HepG2 (cell line): ENCODE results near the gene GPR32. TPM values are rescaled to one million over a fixed set of nuclear protein-coding genes. Genes with fewer than 3 reads are reported as not detected.
A peak's percentile ranks its signal among the peaks of the same experiment; 100 is the strongest.

Experiments used
- ATAC-seq: fragments of 200-7000 bp; cut with Tn5 transposase; 3 replicates; pipeline ENCODE4 v1.9.1; 2020; ENCODE audit warnings: mild to moderate bottlenecking, moderate library complexity
- BruUV-seq: library from RNA; stranded (reverse); fragments of 400-500 nt; replicated peaks from 2 replicates; lab custom pipeline; 2021; lab: Mats Ljungman, UMichigan
- CTCF ChIA-PET: fragments of 300-600 bp; formaldehyde crosslinking; extraction: SDS; loops from one replicate; lab custom pipeline; 2021; ENCODE audit warnings: low total read pairs, inconsistent platforms, low intra/inter-chr PET ratio; lab: Yijun Ruan, JAX
- POLR2A ChIA-PET: fragments of 350-600 bp; sonication (Branson Sonifier 250); formaldehyde crosslinking; loops from one replicate; lab custom pipeline; 2020; ENCODE audit warnings: antibody characterized with exemption, inconsistent platforms; lab: Yijun Ruan, JAX
- DNase-seq: peaks from one replicate; pipeline ENCODE4 v3.0.0-alpha.2; 2015; ENCODE audit warnings: low spot score
- FAIRE-seq: peaks from 3 replicates; lab custom pipeline; 2011; peaks lifted over from hg19 to GRCh38; lab: Jason Lieb, UNC
- H2AFZ ChIP-seq: one replicate; pipeline ENCODE4 v1.6.1; 2011; ENCODE audit warnings: low read length, inconsistent platforms
- H3K27ac ChIP-seq: fragments of 300-600 bp; 3 replicates; pipeline ENCODE4 v1.8.0; 2011; ENCODE audit warnings: mixed run types, mild to moderate bottlenecking, mixed read lengths, low read length, inconsistent platforms; ENCODE audit not compliant: insufficient read depth; ENCODE audit errors: extremely low read length
- H3K27me3 ChIP-seq, 2 experiments: fragments of 200-600 bp in 1 of 2; 2 replicates in 1 of 2; 3 replicates in 1 of 2; pipeline versions ENCODE4 v1.6.0 to v1.8.0; 2011; ENCODE audit warnings: low read length in 2 of 2, mild to moderate bottlenecking in 2 of 2, moderate library complexity in 2 of 2, inconsistent platforms in 1 of 2; ENCODE audit not compliant: insufficient read depth in 2 of 2, control insufficient read depth in 1 of 2
- H3K36me3 ChIP-seq, 2 experiments: fragments of 200-600 bp in 1 of 2; replicated peaks in 1 of 2; 2 replicates in 1 of 2; 3 replicates in 1 of 2; pipeline versions ENCODE4 v1.5.1 to v1.8.0; 2011; ENCODE audit warnings: low read length in 2 of 2, inconsistent platforms in 1 of 2; ENCODE audit not compliant: insufficient read depth in 2 of 2, control insufficient read depth in 1 of 2
- H3K4me1 ChIP-seq: 2 replicates; pipeline ENCODE4 v1.5.1; 2012; ENCODE audit warnings: low read length, inconsistent platforms; ENCODE audit not compliant: insufficient read depth
- H3K4me2 ChIP-seq: 2 replicates; pipeline ENCODE4 v1.6.0; 2011; ENCODE audit warnings: low read depth, low read length, inconsistent platforms
- H3K4me3 ChIP-seq, 3 experiments: fragments of 200-600 bp in 1 of 3; sonication (generic), shearing (Covaris generic) in 1 of 3; replicated peaks in 1 of 3; 2 replicates each; pipeline ENCODE4 v1.5.1; 2011 to 2016; ENCODE audit warnings: low read length in 3 of 3, inconsistent platforms in 2 of 3, low read depth in 2 of 3, mild to moderate bottlenecking in 2 of 3, control low read depth in 1 of 3, mixed read lengths in 1 of 3; ENCODE audit not compliant: insufficient read depth in 1 of 3
- H3K79me2 ChIP-seq: one replicate; pipeline ENCODE4 v1.6.1; 2011; ENCODE audit warnings: low read length, inconsistent platforms; ENCODE audit not compliant: insufficient read depth
- H3K9ac ChIP-seq: 2 replicates; pipeline ENCODE4 v1.6.0; 2011; ENCODE audit warnings: mild to moderate bottlenecking, low read depth, low read length, inconsistent platforms; ENCODE audit not compliant: insufficient read depth
- H3K9me3 ChIP-seq: 2 replicates; pipeline ENCODE4 v1.5.1; 2012; ENCODE audit warnings: mild to moderate bottlenecking, low read length
- H4K20me1 ChIP-seq: 2 replicates; pipeline ENCODE4 v1.6.0; 2011; ENCODE audit warnings: inconsistent platforms, mild to moderate bottlenecking, low read length, moderate library complexity; ENCODE audit not compliant: insufficient read depth
- AGO2 ChIP-seq: fragments of 200-400 bp; formaldehyde crosslinking; optimal IDR thresholded peaks from 2 replicates; pipeline ENCODE3; 2017; ENCODE audit warnings: mild to moderate bottlenecking, low read depth, low read length, moderate library complexity
- HNF4G ChIP-seq, 2 experiments: sonication (generic) in 1 of 2; formaldehyde crosslinking in 1 of 2; IDR thresholded peaks; 2 replicates each; pipeline versions ENCODE4 v1.4.0 to v1.6.1; 2011 to 2020; ENCODE audit warnings: borderline replicate concordance in 2 of 2, low read depth in 2 of 2, mild to moderate bottlenecking in 2 of 2, low read length in 1 of 2, missing genetic modification reagents in 1 of 2, moderate library complexity in 1 of 2
- HNRNPL ChIP-seq: fragments of 200-400 bp; formaldehyde crosslinking; IDR thresholded peaks from 2 replicates; pipeline ENCODE4 v1.6.1; 2017; ENCODE audit warnings: mild to moderate bottlenecking, low read depth, low read length
- POLR2A ChIP-seq, 2 experiments: IDR thresholded peaks; 2 replicates each; pipeline ENCODE4 v1.6.1; 2011; ENCODE audit warnings: low read depth in 2 of 2, low read length in 2 of 2, mild to moderate bottlenecking in 1 of 2, moderate library complexity in 1 of 2; ENCODE audit not compliant: insufficient read depth in 1 of 2
- POLR2G ChIP-seq: fragments of 200-400 bp; formaldehyde crosslinking; IDR thresholded peaks from 2 replicates; pipeline ENCODE4 v1.6.1; 2018; ENCODE audit warnings: mild to moderate bottlenecking, low read depth, low read length, moderate library complexity
- RBFOX2 ChIP-seq: fragments of 200-400 bp; formaldehyde crosslinking; IDR thresholded peaks from 2 replicates; pipeline ENCODE4 v1.6.1; 2017; ENCODE audit warnings: low read depth, mild to moderate bottlenecking, low read length
- RORA ChIP-seq: sonication (generic); formaldehyde crosslinking; IDR thresholded peaks from 2 replicates; pipeline ENCODE4 v1.5.0; 2020; ENCODE audit warnings: mild to moderate bottlenecking, missing genetic modification reagents, moderate library complexity
- SNAI1 ChIP-seq: sonication (generic); formaldehyde crosslinking; IDR thresholded peaks from 2 replicates; pipeline ENCODE4 v1.5.0; 2020; ENCODE audit warnings: mild to moderate bottlenecking, missing genetic modification reagents, borderline replicate concordance
- WGBS: methylation state at CpG from one replicate; pipeline ENCODE4 v1.1.6; 2017; ENCODE audit warnings: low lambda C conversion rate; 5-methylcytosine and 5-hydroxymethylcytosine counted together
- in situ Hi-C: cut with HindIII; loops from 2 replicates; pipeline ENCODE4 v1.10.0; 2017; ENCODE audit warnings: low pct_unique_long_range_greater_than_20kb; ENCODE audit not compliant: extremely low pct_ligation_motif_present
- intact Hi-C: fragments of 100-400 bp; cut with micrococcal nuclease; formaldehyde crosslinking; loops from one replicate; pipeline ENCODE4 v1.10.0; 2022; ENCODE audit not compliant: unreplicated experiment
- polyA plus RNA-seq, 8 experiments: library from polyadenylated mRNA; depleted of rRNA in 3 of 8; stranded (reverse) in 7 of 8; unstranded in 1 of 8; fragments of >200 nt; fragmentation: Illumina TruSeq in 4 of 8; extraction: Trizol in 4 of 8; gene quantifications; 2 replicates each; pipeline versions ENCODE4 v1.2.1 to v1.2.3, GENCODE V29; 2011 to 2016; ENCODE audit warnings: low read depth in 4 of 8, missing spikeins in 1 of 8, mixed read lengths in 1 of 8; ENCODE audit not compliant: insufficient read depth in 1 of 8
- total RNA-seq, 5 experiments: library from RNA; depleted of rRNA; stranded (reverse); fragments of >200 nt; fragmentation: Illumina TruSeq; extraction: Trizol; gene quantifications; 2 replicates each; pipeline ENCODE4 v1.2.3, GENCODE V29; 2016; ENCODE audit warnings: low read depth in 1 of 5
- TF ChIP-seq, protein P1 (sequence below): sonication (generic); formaldehyde crosslinking; IDR thresholded peaks from 2 replicates; pipeline ENCODE4 v1.4.0; 2020; ENCODE audit warnings: missing genetic modification reagents
- TF ChIP-seq, protein P2 (sequence below): sonication (generic); formaldehyde crosslinking; IDR thresholded peaks from 2 replicates; pipeline ENCODE4 v1.5.0; 2020; ENCODE audit warnings: mild to moderate bottlenecking, missing genetic modification reagents, moderate library complexity
- TF ChIP-seq, protein P3 (sequence below): sonication (generic); formaldehyde crosslinking; IDR thresholded peaks from 2 replicates; pipeline ENCODE4 v1.4.0; 2020; ENCODE audit warnings: missing genetic modification reagents
- TF ChIP-seq, protein P4 (sequence below): sonication (generic); formaldehyde crosslinking; IDR thresholded peaks from 2 replicates; pipeline ENCODE4 v1.5.0; 2020; ENCODE audit warnings: mild to moderate bottlenecking, missing genetic modification reagents, borderline replicate concordance
- TF ChIP-seq, protein P5 (sequence below): sonication (generic); formaldehyde crosslinking; IDR thresholded peaks from 2 replicates; pipeline ENCODE4 v1.4.0; 2020; ENCODE audit warnings: missing genetic modification reagents

Gene GPR32
- total and polyA plus RNA-seq, 2 of the 13 experiments (the other 11 are each of a cell fraction or from before 2014, with no cell fraction given) = not detected

DNA sequence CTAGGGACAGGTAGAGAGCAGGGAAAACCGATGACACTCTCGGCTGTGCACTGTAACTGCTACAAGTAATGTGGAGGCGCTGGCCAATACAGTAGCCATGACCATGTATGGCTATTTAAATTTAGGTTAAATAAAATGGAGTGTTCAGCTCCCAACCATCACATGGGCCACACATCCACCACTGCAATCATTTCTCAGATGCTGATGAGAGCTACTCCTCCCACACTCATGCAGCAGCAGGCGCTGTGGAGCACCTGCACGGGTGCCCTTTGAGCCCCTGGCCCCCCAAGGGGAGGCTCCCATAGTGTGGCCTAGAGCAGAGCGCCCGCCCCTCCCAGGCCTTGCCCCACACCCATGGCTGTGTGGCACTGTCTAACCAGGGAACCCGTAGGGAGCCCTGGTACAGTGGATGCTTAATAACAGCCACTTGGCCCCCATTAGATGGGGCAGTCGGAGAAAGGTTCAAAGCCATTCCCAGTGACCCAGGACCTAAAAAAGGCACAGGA, 25.9 kb downstream of the GPR32 start:
- Histone ChIP-seq H3K4me1 (peaks cover 27% of the 10 kb centered on the region), H3K27me3 (no peaks in the 10 kb centered on the region; a peak in 1 of 5 replicates), H4K20me1 (peaks cover 38% of the 10 kb centered on the region), H3K36me3 (peaks cover 23 to 36% of the 10 kb centered on the region in 2 experiments), H2AFZ (no peak overlapping the region), H3K27ac (no peak overlapping the region), H3K4me2 (no peak overlapping the region), H3K9ac (no peak overlapping the region), H3K4me3 (no peak overlapping the region), H3K9me3 (no peaks in the 10 kb centered on the region), H3K79me2 (peaks cover 10% of the 10 kb centered on the region)
- DNase-seq (peak; percentile 46), FAIRE-seq (no peak), ATAC-seq (peak; percentile 9)
- in situ Hi-C loops = loop anchor here (25.0 kb wide), 1 partner anchor 434 kb away; the partner anchor contains the start of gene NAPSA
- ChIA-PET CTCF (no interaction called here), POLR2A (interaction anchor here (2.6 kb wide), 1 partner anchor 8 kb away, joined by 27 read pairs; no protein-coding TSS in a partner anchor)
- intact Hi-C loops = no loop called here
- no TSS peak for BruUV-seq
- WGBS = 92% methylated on average over 4 of the region's 9 CpGs
- TF ChIP-seq, protein P1, sequence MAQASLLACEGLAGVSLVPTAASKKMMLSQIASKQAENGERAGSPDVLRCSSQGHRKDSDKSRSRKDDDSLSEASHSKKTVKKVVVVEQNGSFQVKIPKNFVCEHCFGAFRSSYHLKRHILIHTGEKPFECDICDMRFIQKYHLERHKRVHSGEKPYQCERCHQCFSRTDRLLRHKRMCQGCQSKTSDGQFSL (CRISPR knock-in tag) = peak; percentile 11; the same call in 1 of the 2 replicates
- TF ChIP-seq, protein P2, sequence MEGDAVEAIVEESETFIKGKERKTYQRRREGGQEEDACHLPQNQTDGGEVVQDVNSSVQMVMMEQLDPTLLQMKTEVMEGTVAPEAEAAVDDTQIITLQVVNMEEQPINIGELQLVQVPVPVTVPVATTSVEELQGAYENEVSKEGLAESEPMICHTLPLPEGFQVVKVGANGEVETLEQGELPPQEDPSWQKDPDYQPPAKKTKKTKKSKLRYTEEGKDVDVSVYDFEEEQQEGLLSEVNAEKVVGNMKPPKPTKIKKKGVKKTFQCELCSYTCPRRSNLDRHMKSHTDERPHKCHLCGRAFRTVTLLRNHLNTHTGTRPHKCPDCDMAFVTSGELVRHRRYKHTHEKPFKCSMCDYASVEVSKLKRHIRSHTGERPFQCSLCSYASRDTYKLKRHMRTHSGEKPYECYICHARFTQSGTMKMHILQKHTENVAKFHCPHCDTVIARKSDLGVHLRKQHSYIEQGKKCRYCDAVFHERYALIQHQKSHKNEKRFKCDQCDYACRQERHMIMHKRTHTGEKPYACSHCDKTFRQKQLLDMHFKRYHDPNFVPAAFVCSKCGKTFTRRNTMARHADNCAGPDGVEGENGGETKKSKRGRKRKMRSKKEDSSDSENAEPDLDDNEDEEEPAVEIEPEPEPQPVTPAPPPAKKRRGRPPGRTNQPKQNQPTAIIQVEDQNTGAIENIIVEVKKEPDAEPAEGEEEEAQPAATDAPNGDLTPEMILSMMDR (CRISPR knock-in tag) = peak; percentile 44
- TF ChIP-seq AGO2 (peak; percentile 41), HNRNPL (0 out of 2 replicates have a peak, but pooled peaks have one; percentile 53), RBFOX2 (peak; percentile 54; the same call in 1 of the 2 replicates), POLR2A (IDR thresholded peaks at IDR 0.05; ENCODE audit: insufficient read depth in 1 of 2, low read depth in 2 of 2, low read length in 2 of 2) (peak; percentile 17 to 56; a peak in 2 of 4 replicates), HNF4G (IDR thresholded peaks at IDR 0.05; ENCODE audit: borderline replicate concordance, low read depth, low read length) (peak; percentile 71), HNF4G (CRISPR knock-in tag; IDR thresholded peaks at IDR 0.05; ENCODE audit: borderline replicate concordance, low read depth) (no peak), SNAI1 (CRISPR knock-in tag) (0 out of 2 replicates have a peak, but pooled peaks have one; percentile 42), POLR2G (peak; percentile 3; the same call in 1 of the 2 replicates), RORA (CRISPR knock-in tag) (no peak)
- TF ChIP-seq, protein P3, sequence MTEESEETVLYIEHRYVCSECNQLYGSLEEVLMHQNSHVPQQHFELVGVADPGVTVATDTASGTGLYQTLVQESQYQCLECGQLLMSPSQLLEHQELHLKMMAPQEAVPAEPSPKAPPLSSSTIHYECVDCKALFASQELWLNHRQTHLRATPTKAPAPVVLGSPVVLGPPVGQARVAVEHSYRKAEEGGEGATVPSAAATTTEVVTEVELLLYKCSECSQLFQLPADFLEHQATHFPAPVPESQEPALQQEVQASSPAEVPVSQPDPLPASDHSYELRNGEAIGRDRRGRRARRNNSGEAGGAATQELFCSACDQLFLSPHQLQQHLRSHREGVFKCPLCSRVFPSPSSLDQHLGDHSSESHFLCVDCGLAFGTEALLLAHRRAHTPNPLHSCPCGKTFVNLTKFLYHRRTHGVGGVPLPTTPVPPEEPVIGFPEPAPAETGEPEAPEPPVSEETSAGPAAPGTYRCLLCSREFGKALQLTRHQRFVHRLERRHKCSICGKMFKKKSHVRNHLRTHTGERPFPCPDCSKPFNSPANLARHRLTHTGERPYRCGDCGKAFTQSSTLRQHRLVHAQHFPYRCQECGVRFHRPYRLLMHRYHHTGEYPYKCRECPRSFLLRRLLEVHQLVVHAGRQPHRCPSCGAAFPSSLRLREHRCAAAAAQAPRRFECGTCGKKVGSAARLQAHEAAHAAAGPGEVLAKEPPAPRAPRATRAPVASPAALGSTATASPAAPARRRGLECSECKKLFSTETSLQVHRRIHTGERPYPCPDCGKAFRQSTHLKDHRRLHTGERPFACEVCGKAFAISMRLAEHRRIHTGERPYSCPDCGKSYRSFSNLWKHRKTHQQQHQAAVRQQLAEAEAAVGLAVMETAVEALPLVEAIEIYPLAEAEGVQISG = 0 out of 2 replicates have a peak, but pooled peaks have one; percentile 15
- TF ChIP-seq, protein P4, sequence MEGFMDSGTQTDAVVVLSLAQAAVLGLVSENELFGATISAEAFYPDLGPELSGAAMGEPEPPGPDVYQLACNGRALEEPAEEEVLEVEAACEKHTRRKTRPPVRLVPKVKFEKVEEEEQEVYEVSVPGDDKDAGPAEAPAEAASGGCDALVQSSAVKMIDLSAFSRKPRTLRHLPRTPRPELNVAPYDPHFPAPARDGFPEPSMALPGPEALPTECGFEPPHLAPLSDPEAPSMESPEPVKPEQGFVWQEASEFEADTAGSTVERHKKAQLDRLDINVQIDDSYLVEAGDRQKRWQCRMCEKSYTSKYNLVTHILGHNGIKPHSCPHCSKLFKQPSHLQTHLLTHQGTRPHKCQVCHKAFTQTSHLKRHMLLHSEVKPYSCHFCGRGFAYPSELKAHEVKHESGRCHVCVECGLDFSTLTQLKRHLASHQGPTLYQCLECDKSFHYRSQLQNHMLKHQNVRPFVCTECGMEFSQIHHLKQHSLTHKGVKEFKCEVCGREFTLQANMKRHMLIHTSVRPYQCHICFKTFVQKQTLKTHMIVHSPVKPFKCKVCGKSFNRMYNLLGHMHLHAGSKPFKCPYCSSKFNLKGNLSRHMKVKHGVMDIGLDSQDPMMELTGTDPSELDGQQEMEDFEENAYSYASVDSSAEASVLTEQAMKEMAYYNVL (CRISPR knock-in tag) = 0 out of 2 replicates have a peak, but pooled peaks have one; percentile 43
- TF ChIP-seq, protein P5, sequence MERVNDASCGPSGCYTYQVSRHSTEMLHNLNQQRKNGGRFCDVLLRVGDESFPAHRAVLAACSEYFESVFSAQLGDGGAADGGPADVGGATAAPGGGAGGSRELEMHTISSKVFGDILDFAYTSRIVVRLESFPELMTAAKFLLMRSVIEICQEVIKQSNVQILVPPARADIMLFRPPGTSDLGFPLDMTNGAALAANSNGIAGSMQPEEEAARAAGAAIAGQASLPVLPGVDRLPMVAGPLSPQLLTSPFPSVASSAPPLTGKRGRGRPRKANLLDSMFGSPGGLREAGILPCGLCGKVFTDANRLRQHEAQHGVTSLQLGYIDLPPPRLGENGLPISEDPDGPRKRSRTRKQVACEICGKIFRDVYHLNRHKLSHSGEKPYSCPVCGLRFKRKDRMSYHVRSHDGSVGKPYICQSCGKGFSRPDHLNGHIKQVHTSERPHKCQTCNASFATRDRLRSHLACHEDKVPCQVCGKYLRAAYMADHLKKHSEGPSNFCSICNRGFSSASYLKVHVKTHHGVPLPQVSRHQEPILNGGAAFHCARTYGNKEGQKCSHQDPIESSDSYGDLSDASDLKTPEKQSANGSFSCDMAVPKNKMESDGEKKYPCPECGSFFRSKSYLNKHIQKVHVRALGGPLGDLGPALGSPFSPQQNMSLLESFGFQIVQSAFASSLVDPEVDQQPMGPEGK (CRISPR knock-in tag) = peak; percentile 69
